KMS-11 (cell line): ENCODE results near the gene VCAN.

Source experiments
- H2AFZ ChIP-seq: fragments of 200-600 bp; sonication (generic); 2 replicates; pipeline ENCODE4 v1.6.1; 2016; ENCODE audit warnings: antibody characterized with exemption, mixed run types, low read depth
- H3K27ac ChIP-seq: fragments of 200-600 bp; sonication (generic); 2 replicates; pipeline ENCODE4 v1.6.1; 2016; ENCODE audit warnings: mild to moderate bottlenecking, mixed run types
- H3K27me3 ChIP-seq: fragments of 200-600 bp; sonication (generic); 2 replicates; pipeline ENCODE4 v1.6.1; 2017; ENCODE audit warnings: mild to moderate bottlenecking, low read depth, mixed run types, moderate library complexity; ENCODE audit not compliant: insufficient read depth
- H3K36me3 ChIP-seq: fragments of 200-600 bp; sonication (generic); 2 replicates; pipeline ENCODE4 v1.6.1; 2017; ENCODE audit warnings: mild to moderate bottlenecking, mixed run types; ENCODE audit not compliant: insufficient read depth
- H3K4me1 ChIP-seq: fragments of 200-600 bp; sonication (generic); 2 replicates; pipeline ENCODE4 v1.6.1; 2016; ENCODE audit warnings: mild to moderate bottlenecking, low read depth, mixed run types; ENCODE audit not compliant: poor library complexity, severe bottlenecking
- H3K4me2 ChIP-seq: fragments of 200-600 bp; sonication (generic); 2 replicates; pipeline ENCODE4 v1.7.0; 2016; ENCODE audit warnings: mild to moderate bottlenecking, mixed run types
- H3K4me3 ChIP-seq: fragments of 200-600 bp; sonication (generic); IDR thresholded peaks from 2 replicates; pipeline ENCODE4 v1.6.1; 2017; ENCODE audit warnings: low read depth, low read length, mixed read lengths; ENCODE audit not compliant: insufficient read depth
- H3K79me2 ChIP-seq: fragments of 200-600 bp; sonication (generic); 2 replicates; pipeline ENCODE4 v1.6.1; 2016; ENCODE audit warnings: low read depth, mixed run types; ENCODE audit not compliant: insufficient read depth
- H3K9ac ChIP-seq: fragments of 200-600 bp; sonication (generic); 2 replicates; pipeline ENCODE4 v1.6.1; 2016; ENCODE audit warnings: mild to moderate bottlenecking, mixed run types
- H4K20me1 ChIP-seq: fragments of 200-600 bp; sonication (generic); 2 replicates; pipeline ENCODE4 v1.6.1; 2016; ENCODE audit warnings: mild to moderate bottlenecking, mixed run types; ENCODE audit not compliant: insufficient read depth
- TF ChIP-seq, protein P1 (sequence below): fragments of 200-600 bp; sonication (generic); conservative IDR thresholded peaks from 2 replicates; pipeline ENCODE4 v1.6.1; 2017; ENCODE audit warnings: low read depth, mild to moderate bottlenecking, antibody characterized with exemption, low read length, moderate library complexity, mixed read lengths

Gene VCAN

DNA sequence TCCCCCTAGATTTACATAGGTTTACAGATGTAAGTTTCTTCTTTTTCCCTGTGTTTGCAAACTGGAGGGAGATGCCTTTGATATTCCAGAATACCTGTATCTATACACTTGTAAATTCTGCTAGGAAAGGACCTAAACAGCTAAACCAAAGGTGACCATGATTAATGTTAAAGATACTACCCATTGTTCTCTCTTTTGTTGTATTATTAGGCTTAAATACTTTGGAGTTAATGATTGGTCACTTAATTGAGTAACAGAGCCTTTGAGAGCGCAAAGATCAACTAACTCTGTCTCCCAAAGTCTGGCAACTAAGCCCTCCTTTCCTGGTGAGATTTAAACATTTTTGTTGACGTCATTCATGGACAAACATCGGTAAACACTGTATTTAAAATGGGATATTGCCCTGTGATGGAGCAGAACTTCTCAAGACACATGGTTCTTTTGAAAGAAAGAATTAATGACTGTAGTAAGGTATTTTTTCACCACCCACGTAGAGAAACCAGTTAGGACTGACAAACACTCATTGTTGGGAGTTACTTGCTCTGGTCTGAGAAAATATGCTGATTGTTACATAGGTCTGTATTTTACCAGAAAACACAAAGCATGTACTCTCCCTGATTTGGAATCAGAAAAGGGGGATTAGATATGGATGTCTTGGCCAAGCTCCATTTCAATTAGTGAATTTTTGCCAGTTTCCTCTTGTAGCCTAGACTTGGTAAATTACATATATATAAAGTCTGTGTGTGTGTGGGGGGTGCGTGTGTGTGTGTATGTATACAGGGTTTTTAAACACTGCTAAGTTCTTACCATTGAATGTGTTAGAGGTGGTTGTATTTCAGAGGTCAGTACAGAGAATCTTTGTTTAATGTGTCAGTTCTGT is 4.6 kb downstream of the VCAN start:
- peaks cover 3% of the 10 kb centered on the region; the same call in 1 of the 2 replicates for H3K27me3 ChIP-seq
- no peak overlapping the region for H3K4me3 ChIP-seq
- peaks cover 11% of the 10 kb centered on the region for H3K4me1 ChIP-seq
- no peaks in the 10 kb centered on the region for H3K36me3 ChIP-seq
- no peak overlapping the region for H3K27ac ChIP-seq
- H3K9ac ChIP-seq, result no peak overlapping the region
- no peaks in the 10 kb centered on the region for H4K20me1 ChIP-seq
- H3K4me2 ChIP-seq, result no peak overlapping the region
- no peaks in the 10 kb centered on the region for H3K79me2 ChIP-seq
- TF ChIP-seq, protein P1, sequence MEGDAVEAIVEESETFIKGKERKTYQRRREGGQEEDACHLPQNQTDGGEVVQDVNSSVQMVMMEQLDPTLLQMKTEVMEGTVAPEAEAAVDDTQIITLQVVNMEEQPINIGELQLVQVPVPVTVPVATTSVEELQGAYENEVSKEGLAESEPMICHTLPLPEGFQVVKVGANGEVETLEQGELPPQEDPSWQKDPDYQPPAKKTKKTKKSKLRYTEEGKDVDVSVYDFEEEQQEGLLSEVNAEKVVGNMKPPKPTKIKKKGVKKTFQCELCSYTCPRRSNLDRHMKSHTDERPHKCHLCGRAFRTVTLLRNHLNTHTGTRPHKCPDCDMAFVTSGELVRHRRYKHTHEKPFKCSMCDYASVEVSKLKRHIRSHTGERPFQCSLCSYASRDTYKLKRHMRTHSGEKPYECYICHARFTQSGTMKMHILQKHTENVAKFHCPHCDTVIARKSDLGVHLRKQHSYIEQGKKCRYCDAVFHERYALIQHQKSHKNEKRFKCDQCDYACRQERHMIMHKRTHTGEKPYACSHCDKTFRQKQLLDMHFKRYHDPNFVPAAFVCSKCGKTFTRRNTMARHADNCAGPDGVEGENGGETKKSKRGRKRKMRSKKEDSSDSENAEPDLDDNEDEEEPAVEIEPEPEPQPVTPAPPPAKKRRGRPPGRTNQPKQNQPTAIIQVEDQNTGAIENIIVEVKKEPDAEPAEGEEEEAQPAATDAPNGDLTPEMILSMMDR, result no peak
- no peak overlapping the region for H2AFZ ChIP-seq

DNA sequence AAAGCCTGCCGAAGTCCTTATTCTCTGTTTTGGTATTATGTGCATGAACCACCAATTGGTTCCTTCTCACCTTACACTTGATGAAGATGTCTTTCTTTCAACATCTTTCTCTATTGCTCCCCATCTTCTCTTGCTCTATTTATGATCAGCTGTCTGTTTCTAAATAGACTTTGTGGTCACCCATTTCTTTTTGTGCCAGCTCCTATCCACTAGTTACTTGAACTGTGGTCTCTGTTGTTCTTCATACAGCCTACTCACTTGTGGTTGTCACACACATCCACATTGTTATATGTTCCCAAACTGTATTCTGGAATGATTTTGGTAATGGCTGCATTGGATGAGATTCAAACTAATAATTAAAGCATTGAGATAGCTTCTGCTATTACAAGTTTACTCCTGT is 11.4 kb downstream of the VCAN start:
- no peak overlapping the region for H3K4me3 ChIP-seq
- no peaks in the 10 kb centered on the region for H3K36me3 ChIP-seq
- no peaks in the 10 kb centered on the region for H3K79me2 ChIP-seq
- no peaks in the 10 kb centered on the region for H4K20me1 ChIP-seq
- H3K27me3 ChIP-seq, result no peaks in the 10 kb centered on the region
- no peak overlapping the region for H3K9ac ChIP-seq
- no peak overlapping the region for H3K27ac ChIP-seq
- TF ChIP-seq, protein P1, result no peak
- no peak overlapping the region for H3K4me2 ChIP-seq
- no peak overlapping the region for H2AFZ ChIP-seq
- no peaks in the 10 kb centered on the region for H3K4me1 ChIP-seq

DNA sequence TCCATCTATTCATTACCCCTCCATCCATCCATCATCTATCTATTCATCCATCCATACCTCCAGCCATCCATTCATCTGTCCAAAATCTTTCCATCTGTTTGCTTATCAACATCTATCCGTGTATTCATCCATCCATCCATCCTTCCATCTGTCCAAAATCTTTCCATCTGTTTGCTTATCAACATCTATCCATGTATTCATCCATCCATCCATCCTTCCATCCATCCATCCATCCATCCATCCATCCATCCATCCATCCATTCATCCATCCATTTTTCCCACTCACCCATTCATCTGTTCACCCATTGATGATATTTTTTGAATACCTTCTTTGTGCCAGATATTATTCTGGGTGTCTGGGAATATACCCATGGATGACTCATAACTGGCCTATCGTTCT is 12.8 kb downstream of the VCAN start:
- Histone ChIP-seq H3K4me1 (no peaks in the 10 kb centered on the region), H3K79me2 (no peaks in the 10 kb centered on the region), H3K4me2 (no peak overlapping the region), H2AFZ (no peak overlapping the region), H3K27ac (no peak overlapping the region), H3K4me3 (no peak overlapping the region), H4K20me1 (no peaks in the 10 kb centered on the region), H3K9ac (no peak overlapping the region), H3K27me3 (no peaks in the 10 kb centered on the region), H3K36me3 (no peaks in the 10 kb centered on the region)
- TF ChIP-seq, protein P1, result no peak

DNA sequence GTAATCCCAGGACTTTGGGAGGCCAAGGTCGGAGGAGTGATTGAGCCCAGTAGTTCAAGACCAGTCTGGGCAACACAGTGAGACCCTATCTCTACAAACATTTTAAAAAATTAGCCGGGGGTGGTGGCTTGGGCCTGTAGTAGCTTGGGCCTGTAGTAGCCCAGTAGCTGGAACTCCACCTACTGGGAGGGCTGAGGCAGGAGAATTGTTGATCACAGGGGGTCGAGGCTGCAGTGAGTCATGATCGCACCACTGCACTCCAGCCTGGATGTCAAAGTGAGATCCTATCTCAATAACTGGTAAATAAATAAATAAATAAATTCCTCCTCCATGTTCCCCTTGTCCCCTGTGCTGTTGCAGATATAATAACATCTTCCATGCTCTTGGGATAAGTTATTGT is 14.3 kb downstream of the VCAN start:
- no peak overlapping the region for H3K27ac ChIP-seq
- H2AFZ ChIP-seq, result no peak overlapping the region
- H3K36me3 ChIP-seq, result no peaks in the 10 kb centered on the region
- H3K9ac ChIP-seq, result no peak overlapping the region
- no peaks in the 10 kb centered on the region for H4K20me1 ChIP-seq
- no peak overlapping the region for H3K4me2 ChIP-seq
- TF ChIP-seq, protein P1, result no peak
- H3K4me3 ChIP-seq, result no peak overlapping the region
- no peaks in the 10 kb centered on the region for H3K4me1 ChIP-seq
- H3K27me3 ChIP-seq, result no peaks in the 10 kb centered on the region
- no peaks in the 10 kb centered on the region for H3K79me2 ChIP-seq
